Activated T-helper 1 cell treated with anti-CD3 and anti-CD28 coated beads, Interleukin-12 subunit alpha, Interleukin-12 subunit beta, Interleukin-2, Interleukin-4 antibody, amounts not matched to agents 30 ng/mL and 10 ng/mL and 1 ng/mL, durations not matched to agents 14 hours and 24 hours and 36 hours (primary cell): Measurements from ENCODE around the gene HOXA13. TPM values are rescaled to one million over a fixed set of nuclear protein-coding genes. Genes with fewer than 3 reads are reported as not detected.

ENCODE experiments used
- DNase-seq: peaks from one replicate; pipeline ENCODE4 v3.0.0; 2021; ENCODE audit warnings: low spot score
- H3K27ac Mint-ChIP-seq: one replicate; pipeline ENCODE4 v1.8.0; 2021; ENCODE audit warnings: mild to moderate bottlenecking, mixed read lengths
- H3K27me3 Mint-ChIP-seq: one replicate; pipeline ENCODE4 v1.8.0; 2022; ENCODE audit warnings: mild to moderate bottlenecking, moderate library complexity, mixed read lengths; ENCODE audit not compliant: insufficient read depth
- H3K36me3 Mint-ChIP-seq: one replicate; pipeline ENCODE4 v1.8.0; 2021; ENCODE audit warnings: low read depth, mixed read lengths
- H3K4me1 Mint-ChIP-seq: one replicate; pipeline ENCODE4 v1.8.0; 2021; ENCODE audit warnings: low read depth, mixed read lengths
- H3K4me3 Mint-ChIP-seq: one replicate; pipeline ENCODE4 v1.8.0; 2021; ENCODE audit warnings: mild to moderate bottlenecking, moderate library complexity, mixed read lengths
- H3K9me3 Mint-ChIP-seq: one replicate; pipeline ENCODE4 v1.8.0; 2021; ENCODE audit warnings: mixed read lengths
- intact Hi-C: fragments of 100-400 bp; cut with micrococcal nuclease; formaldehyde crosslinking; loops from one replicate; pipeline ENCODE4 v1.15.1; 2024
- total RNA-seq: library from RNA; stranded (reverse); gene quantifications from 2 replicates; pipeline ENCODE4 v1.2.3, GENCODE V29; 2022

Gene HOXA13
- total RNA-seq, 1 donor from 2014 or later: not detected

DNA sequence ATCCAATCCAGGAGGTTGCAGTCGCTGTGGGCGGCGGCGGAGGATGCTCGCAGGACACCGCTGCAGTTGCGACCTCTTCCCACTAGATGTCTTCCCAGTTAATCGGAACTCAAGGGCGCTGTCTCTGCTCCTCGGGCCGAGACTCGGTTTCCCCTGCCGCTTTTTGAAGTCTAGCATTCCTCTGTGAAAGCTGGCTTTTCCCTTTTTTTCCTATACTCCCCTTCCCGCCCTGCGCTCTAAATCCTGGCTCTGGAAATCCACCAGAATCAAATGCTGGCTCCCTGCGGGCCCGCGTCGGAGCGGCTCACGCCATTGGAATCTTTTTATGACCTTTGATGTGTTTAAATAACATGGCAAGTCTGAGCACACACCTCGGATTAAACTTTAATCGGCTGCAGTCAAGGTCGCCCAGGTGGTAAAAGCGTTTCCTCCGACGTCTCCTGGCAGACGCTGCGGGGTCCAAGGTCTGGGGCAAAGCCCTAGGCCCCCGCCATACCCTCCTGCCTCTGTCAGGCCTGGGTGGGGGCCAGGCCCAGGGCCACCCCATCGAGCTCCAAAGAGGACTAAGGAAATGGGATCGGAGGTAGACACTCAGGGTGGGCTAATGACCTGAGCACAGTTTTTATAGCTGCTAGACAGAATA is 10.7 kb upstream of the HOXA13 start:
- H3K9me3 Mint-ChIP-seq: no peaks in the 10 kb centered on the region
- no peak overlapping the region for H3K27ac Mint-ChIP-seq
- no peaks in the 10 kb centered on the region for H3K36me3 Mint-ChIP-seq
- H3K27me3 Mint-ChIP-seq: peaks cover 91% of the 10 kb centered on the region
- H3K4me1 Mint-ChIP-seq: no peaks in the 10 kb centered on the region
- H3K4me3 Mint-ChIP-seq: peak overlapping the region; percentile 4
- intact Hi-C loops: loop anchor here (1.0 to 5.0 kb wide), 4 partner anchors 11 to 810 kb away; no protein-coding TSS in a partner anchor
- DNase-seq: no peak

DNA sequence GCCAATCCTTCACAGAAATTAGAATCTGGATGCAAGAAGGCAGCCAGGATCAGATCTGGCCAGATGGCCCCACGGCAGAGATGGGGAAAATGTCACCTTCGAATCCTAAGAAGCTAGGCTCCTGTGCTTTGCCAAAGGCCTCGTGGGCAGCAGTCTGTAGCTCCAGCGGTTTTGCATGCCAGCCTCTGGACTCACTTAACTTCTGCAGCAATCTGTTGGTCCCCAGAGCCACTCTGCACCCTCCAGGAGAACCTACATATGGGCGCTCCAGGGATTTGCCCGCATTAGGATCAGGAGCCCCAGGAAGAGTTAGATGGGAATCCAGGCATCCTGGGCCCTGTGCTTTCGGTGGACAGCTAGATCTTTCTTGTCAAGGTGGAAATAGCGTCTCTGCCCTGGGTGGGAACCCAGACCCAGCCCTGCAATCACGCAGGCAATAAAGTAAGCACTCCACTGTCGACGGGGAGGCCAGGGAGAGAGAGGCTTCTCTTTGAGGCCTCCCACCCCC is 10.1 kb upstream of the HOXA13 start:
- no peak overlapping the region for H3K4me3 Mint-ChIP-seq
- DNase-seq: no peak
- H3K27me3 Mint-ChIP-seq: peaks cover 89% of the 10 kb centered on the region
- no peaks in the 10 kb centered on the region for H3K9me3 Mint-ChIP-seq
- H3K36me3 Mint-ChIP-seq: no peaks in the 10 kb centered on the region
- H3K4me1 Mint-ChIP-seq: no peaks in the 10 kb centered on the region
- intact Hi-C loops: loop anchor here (1.0 to 10.0 kb wide), 5 partner anchors 11 to 1745 kb away; partner anchors contain the start of gene TRIL
- H3K27ac Mint-ChIP-seq: no peak overlapping the region

DNA sequence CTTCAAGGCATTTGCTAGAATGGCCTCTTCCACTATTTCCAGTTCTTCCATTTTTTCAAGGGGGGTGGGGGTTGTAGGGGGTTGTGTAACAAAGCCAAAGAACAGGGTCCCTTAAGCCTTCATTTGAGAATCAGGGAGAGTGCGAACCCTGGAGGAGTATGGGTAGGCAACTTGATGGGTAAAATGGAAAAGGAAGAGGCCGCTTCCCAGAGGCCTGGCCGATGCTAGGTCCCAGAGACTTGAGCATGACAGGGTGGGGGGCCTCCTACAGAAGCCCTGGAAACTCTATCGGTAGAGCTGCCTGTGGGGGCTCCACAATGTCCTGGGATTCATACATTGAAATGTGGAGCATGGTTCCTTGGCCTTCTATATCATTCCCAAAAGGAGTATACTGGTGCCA is 9.1 kb upstream of the HOXA13 start:
- Mint-ChIP-seq H3K27ac (no peak overlapping the region), H3K9me3 (no peaks in the 10 kb centered on the region), H3K36me3 (no peaks in the 10 kb centered on the region), H3K4me1 (no peaks in the 10 kb centered on the region), H3K27me3 (peaks cover 89% of the 10 kb centered on the region), H3K4me3 (no peak overlapping the region)
- DNase-seq: no peak
- intact Hi-C loops: loop anchor here (10.0 kb wide), 1 partner anchor 1746 kb away; the partner anchor contains the start of gene TRIL

DNA sequence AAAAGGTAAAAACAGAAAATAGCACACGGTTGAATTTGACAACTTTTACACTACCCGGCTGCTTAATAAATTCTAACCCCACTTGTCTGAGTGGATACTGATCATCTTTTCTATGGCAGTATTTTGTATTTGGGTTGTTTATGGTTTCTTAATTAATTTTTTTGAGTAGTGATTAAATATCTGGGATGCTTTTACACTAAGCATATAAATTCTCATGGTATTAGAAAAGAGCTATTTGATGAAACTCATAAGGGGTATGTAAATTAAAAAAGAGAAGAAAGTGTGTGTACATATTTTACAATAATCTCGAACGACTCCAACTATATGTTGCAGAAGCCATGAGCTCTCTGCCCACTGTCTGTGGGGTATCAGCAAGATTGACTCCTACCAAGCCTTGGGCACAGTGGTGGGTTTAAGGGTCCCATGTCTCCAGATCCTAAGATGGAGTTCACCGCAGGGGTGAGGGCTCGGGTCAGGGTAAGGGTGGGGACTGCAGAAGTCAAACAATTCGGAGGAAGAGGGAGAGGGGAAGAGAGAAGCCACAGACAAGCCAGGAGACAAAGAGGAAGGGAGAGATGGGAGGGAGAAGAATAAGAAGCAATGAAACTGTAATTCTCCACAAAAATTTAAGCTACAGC is 7.6 kb upstream of the HOXA13 start:
- intact Hi-C loops: loop anchor here (2.0 to 10.0 kb wide), 2 partner anchors 15 to 1747 kb away; partner anchors contain the start of gene TRIL
- H3K4me1 Mint-ChIP-seq: no peaks in the 10 kb centered on the region
- H3K9me3 Mint-ChIP-seq: no peaks in the 10 kb centered on the region
- no peak overlapping the region for H3K4me3 Mint-ChIP-seq
- no peak overlapping the region for H3K27ac Mint-ChIP-seq
- H3K36me3 Mint-ChIP-seq: no peaks in the 10 kb centered on the region
- H3K27me3 Mint-ChIP-seq: peaks cover 89% of the 10 kb centered on the region
- DNase-seq: no peak

DNA sequence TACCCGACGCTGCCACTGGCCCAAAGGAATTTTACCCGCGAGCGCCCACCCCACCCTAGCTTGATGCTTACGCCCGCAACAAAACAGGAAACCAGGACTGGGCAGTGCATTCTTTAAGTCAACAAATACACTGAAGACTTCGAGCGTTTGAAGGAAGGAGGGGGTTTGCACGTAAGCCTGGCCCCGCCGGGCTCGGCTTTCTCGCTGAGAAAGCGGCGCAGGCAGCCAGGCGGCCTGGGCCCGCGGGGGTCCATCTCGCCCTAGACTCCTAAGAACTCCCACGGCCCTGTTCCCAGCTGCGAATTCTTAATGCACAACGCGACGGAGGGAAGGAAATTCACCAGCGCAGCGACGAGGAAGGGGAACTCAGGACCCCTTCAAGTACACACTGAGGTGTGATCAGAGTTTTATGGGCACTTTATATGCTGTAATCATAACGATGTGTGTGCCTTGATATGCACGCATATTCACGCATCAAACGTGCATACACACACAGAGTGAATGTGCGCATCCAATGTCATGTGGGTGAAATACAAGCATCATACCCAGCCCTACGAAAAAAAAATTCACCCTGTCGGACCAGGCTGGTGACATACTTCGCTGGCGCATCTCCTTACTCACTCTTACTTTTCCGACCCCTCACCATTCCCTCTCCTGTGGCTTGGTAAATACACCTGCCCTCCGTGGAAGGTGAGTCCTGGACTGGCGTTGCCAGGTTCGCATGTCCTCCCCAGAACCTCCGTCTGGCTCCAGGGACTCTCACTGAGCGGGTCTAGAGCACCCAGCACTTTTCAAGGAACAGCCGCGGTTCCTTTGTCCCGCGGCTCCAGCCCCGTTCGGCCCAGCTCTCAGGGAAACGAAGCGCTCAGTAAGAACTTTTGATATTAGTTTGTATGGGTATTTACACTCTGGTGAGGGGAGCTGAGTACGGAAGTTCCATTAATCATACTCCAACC is 5.7 kb upstream of the HOXA13 start:
- DNase-seq: no peak
- no peak overlapping the region for H3K27ac Mint-ChIP-seq
- H3K9me3 Mint-ChIP-seq: no peaks in the 10 kb centered on the region
- peaks cover 89% of the 10 kb centered on the region for H3K27me3 Mint-ChIP-seq
- no peak overlapping the region for H3K4me3 Mint-ChIP-seq
- intact Hi-C loops: loop anchor here (2.0 to 10.0 kb wide), 2 partner anchors 17 to 1749 kb away; partner anchors contain the start of gene TRIL
- H3K36me3 Mint-ChIP-seq: no peaks in the 10 kb centered on the region
- H3K4me1 Mint-ChIP-seq: no peaks in the 10 kb centered on the region

DNA sequence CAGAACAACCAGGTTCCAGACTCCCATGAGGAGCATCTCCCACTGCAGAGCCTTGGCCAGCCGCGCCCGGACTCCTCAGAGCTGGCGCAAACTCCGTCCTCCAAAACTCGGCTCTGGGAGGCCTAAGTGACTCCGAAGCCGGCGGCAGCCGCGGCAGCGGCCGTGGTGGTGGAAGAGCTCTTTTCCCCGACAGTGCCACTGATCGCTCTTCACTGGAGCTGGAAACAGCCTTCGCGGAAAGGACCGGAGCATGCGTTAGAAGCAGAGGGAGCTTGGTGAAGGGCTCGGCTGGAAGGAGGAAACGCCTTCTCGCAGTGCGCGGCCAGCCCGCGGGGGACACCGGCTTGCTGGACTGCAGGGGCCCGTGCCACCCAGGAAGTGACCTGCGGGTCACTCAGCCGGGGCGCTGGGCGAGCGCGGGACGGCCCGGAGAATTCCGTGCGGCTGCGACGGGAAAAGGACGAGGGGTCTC is 5.0 kb upstream of the HOXA13 start:
- Mint-ChIP-seq H3K27me3 (peaks cover 85% of the 10 kb centered on the region), H3K4me3 (no peak overlapping the region), H3K4me1 (no peaks in the 10 kb centered on the region), H3K36me3 (no peaks in the 10 kb centered on the region), H3K9me3 (no peaks in the 10 kb centered on the region), H3K27ac (no peak overlapping the region)
- no peak for DNase-seq
- intact Hi-C loops: loop anchor here (5.0 to 10.0 kb wide), 2 partner anchors 108 to 1750 kb away; partner anchors contain the start of genes HOXA1 and TRIL

DNA sequence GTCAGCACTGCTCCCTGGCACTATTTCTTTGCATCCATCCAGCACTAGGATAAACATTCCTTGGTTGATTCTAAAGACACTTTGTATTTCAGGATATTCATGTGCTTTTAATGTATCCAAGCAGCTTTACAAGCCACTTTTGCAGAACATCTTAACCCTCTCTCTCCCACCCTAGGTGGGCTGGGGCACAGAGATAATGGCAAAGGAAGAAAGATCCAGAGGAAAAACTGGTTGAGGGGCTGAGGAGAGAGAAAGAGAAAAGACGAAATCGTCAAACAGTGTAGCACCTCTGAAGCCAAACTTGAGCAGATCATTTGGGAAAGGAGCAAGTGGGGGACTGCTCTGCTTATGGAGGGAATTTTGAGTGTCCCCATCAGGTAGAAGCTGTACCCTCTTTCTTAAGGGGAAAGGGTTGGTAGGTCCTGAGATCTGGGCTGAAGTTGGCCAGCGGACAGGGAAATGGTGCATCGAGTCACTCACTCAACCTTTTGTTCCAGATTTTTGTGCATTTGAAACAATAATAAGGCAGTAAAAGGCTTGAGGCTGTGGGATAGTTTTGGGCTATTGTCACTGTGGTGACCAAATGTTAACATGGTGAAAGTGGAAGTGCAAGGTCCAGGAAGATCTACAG is 4.2 kb upstream of the HOXA13 start:
- H3K9me3 Mint-ChIP-seq: no peaks in the 10 kb centered on the region
- H3K4me3 Mint-ChIP-seq: no peak overlapping the region
- intact Hi-C loops: loop anchor here (5.0 to 10.0 kb wide), 2 partner anchors 107 to 1751 kb away; partner anchors contain the start of genes HOXA1 and TRIL
- H3K27me3 Mint-ChIP-seq: peaks cover 81% of the 10 kb centered on the region
- H3K4me1 Mint-ChIP-seq: no peaks in the 10 kb centered on the region
- no peaks in the 10 kb centered on the region for H3K36me3 Mint-ChIP-seq
- no peak for DNase-seq
- H3K27ac Mint-ChIP-seq: no peak overlapping the region

DNA sequence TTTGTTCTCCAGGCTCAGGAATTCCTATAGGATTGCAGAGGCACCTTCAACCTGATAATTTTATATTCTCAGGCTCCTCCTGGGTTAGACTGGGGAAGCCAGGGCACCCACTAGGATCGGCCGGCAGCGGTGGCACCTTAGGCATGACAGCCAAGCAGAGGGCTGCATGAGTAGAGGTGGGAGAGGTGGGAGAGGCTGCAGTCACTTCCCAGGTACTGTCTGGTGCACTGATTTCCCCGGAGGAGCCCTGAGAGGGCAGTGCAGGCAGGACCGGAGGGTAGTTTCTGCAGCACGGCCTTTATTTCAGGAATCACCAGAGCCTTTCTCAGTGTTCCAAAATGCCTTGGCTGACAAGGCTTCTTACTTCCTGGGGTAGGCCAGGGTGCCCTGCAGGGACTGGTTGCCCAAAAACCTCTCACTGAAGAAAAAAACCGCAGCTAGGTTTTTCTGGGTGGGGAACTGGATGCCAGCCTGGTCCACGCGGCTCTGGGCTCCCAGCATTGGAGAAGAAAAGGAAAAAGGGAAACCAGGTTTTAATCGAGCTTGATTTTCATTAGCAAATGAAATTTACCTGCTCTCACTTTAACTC is 3.6 kb upstream of the HOXA13 start:
- no peaks in the 10 kb centered on the region for H3K9me3 Mint-ChIP-seq
- H3K4me3 Mint-ChIP-seq: no peak overlapping the region
- no peaks in the 10 kb centered on the region for H3K4me1 Mint-ChIP-seq
- H3K27ac Mint-ChIP-seq: no peak overlapping the region
- H3K27me3 Mint-ChIP-seq: peaks cover 82% of the 10 kb centered on the region
- H3K36me3 Mint-ChIP-seq: no peaks in the 10 kb centered on the region
- no peak for DNase-seq
- intact Hi-C loops: loop anchor here (5.0 to 10.0 kb wide), 2 partner anchors 106 to 1751 kb away; partner anchors contain the start of genes HOXA1 and TRIL

DNA sequence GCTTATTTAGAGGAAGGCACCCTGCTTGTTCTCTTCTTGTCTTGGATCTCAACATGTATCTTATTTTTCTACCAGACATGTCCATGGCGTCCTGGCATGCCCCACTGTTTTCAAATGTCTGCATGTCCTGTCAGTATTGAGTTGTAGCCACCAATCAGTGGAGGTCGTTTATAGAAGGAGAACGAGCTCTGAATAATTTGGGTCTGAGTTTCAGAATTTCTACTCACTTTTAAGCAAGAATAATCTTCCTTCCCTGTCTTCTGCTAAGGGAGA is 2.9 kb upstream of the HOXA13 start:
- Mint-ChIP-seq H3K27me3 (peaks cover 84% of the 10 kb centered on the region), H3K27ac (no peak overlapping the region), H3K9me3 (no peaks in the 10 kb centered on the region), H3K36me3 (no peaks in the 10 kb centered on the region), H3K4me3 (no peak overlapping the region), H3K4me1 (no peaks in the 10 kb centered on the region)
- no peak for DNase-seq
- intact Hi-C loops: loop anchor here (5.0 to 10.0 kb wide), 2 partner anchors 105 to 1752 kb away; partner anchors contain the start of genes HOXA1 and TRIL

DNA sequence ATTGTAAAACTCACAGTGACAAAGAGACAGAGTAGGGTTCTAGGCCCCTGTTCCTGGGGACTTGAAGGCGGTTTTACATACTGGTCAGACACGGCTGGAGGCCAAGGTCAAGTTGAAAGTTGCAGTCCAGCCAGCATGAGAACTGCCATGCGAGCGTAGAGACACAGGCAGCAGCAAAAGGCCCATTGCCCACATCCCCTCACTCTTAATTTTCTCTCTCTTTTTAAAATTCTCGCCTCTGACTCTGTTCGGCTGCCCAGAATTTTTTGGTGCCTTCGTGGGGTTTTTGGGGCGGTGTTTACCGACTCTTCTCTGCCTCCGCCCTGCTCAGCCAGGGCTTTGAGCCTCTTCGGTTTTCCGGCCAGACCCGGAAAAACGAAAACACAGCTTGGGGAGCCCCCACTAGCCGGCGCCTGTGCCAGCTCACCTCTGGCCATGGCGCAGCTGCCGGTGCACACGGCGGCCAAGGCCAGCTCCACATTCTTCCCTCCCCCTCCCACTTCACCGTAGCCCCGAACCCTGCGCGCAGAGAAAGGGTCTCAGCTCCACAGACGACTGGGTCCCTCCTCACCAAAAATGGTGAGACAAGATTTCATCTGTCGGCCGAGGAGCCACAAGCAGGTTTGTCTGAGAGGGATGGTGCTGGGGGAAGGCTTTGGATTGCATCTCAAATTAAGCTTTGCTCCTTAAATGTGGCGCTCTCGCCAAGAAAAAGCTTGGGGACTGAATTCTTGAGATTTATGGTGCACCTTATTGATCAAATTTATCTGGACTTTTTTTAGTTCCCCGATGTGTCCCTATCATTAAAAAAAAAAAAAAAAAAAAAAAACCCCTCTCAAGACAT is 2.3 kb upstream of the HOXA13 start:
- Mint-ChIP-seq H3K9me3 (no peaks in the 10 kb centered on the region), H3K36me3 (no peaks in the 10 kb centered on the region), H3K4me3 (no peak overlapping the region), H3K27me3 (peaks cover 84% of the 10 kb centered on the region), H3K4me1 (no peaks in the 10 kb centered on the region), H3K27ac (no peak overlapping the region)
- no peak for DNase-seq
- intact Hi-C loops: loop anchor here (5.0 to 10.0 kb wide), 2 partner anchors 105 to 1753 kb away; partner anchors contain the start of genes HOXA1 and TRIL

DNA sequence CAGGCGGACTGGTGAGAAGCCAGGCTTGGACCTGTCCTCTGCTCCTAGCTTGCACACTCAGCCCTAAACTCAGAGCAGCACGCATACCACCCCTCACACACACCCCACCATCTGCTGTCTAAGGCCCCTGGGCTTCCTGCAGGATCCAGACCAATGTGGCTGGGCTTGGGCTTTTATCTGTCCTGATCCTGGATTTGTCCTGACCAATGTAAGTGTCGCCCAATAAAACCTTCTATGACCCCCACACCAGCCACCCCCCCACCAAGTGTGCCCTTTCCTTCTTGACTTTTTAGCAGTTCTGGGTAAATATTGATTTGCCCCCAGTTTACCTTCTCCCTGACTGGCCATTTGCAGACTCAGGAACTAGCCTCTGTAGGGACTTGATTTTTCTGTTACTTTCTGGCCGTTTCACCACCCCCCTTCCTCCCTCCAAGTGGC is 1.7 kb upstream of the HOXA13 start:
- H3K9me3 Mint-ChIP-seq: no peaks in the 10 kb centered on the region
- H3K27me3 Mint-ChIP-seq: peaks cover 82% of the 10 kb centered on the region
- H3K27ac Mint-ChIP-seq: no peak overlapping the region
- H3K4me3 Mint-ChIP-seq: no peak overlapping the region
- no peaks in the 10 kb centered on the region for H3K36me3 Mint-ChIP-seq
- no peak for DNase-seq
- H3K4me1 Mint-ChIP-seq: no peaks in the 10 kb centered on the region
- intact Hi-C loops: loop anchor here (2.0 to 10.0 kb wide), 3 partner anchors 49 to 1753 kb away; partner anchors contain the start of genes HOXA1 and TRIL
